Hepatocyte (in vitro differentiated cells): ENCODE data around the gene TMEM270.

Experiments used
- CTCF ChIP-seq: fragments of 200-600 bp; sonication (generic); IDR thresholded peaks from 2 replicates; pipeline ENCODE4 v1.5.1; 2016; ENCODE audit warnings: antibody characterized with exemption, mild to moderate bottlenecking; ENCODE audit not compliant: poor library complexity
- EZH2 ChIP-seq: fragments of 200-600 bp; sonication (generic); IDR thresholded peaks from 2 replicates; pipeline ENCODE4 v1.6.1; 2016; ENCODE audit warnings: antibody characterized with exemption, mild to moderate bottlenecking, borderline replicate concordance
- EZH2phosphoT487 ChIP-seq: fragments of 200-600 bp; sonication (generic); IDR thresholded peaks from one replicate; pipeline ENCODE4 v1.6.1; 2018; ENCODE audit warnings: antibody characterized with exemption, mild to moderate bottlenecking, low read depth, moderate library complexity; ENCODE audit not compliant: unreplicated experiment, severe bottlenecking

DNA sequence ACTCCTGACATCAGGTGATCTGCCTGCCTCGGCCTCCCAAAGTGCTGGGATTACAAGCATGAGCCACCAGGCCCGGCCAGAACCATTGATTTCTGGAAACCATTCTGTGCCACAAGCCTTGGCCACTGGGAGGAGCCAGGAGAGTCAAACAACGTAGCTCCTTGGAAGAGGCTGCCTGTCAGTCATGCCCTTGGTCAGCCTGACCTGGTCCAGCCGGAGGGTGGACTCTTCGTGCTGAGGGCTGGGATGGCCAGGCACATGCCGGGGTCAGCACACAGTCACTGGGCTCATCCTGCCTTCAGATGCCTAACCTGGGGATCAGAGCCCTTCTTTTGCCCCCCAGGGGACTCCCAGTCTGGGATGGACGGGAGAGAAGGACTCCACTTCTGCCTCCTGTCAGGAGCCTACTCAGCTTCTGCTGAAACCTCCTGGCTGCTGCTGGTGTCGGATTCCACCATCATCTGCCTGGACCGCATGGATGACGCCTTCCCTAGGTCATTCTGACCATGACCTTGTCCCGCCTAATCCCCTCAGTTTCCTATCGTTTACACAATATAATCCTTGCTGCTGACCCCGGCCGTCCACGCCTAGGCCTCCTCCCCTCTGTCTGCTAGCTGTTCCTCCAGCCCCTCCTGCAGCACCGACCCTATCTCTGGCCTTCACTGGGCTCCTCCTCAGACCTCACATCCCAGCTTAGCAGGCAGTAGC is 30.4 kb downstream of the TMEM270 start:
- no peak for TF ChIP-seq CTCF
- TF ChIP-seq EZH2: no peak
- TF ChIP-seq EZH2phosphoT487: no peak
